Adrenal gland (tissue), 5 donors: ENCODE results near the gene KLHL12.

Experiments used
- POLR2A ChIP-seq, 2 donors: fragments of 450-650 bp; IDR thresholded peaks; one replicate each; pipeline ENCODE4 v1.6.1; 2017; ENCODE audit warnings: antibody characterized with exemption in 2 of 2, mild to moderate bottlenecking in 2 of 2, moderate library complexity in 1 of 2
- TF ChIP-seq, protein P1 (sequence below), 6 experiments: fragments of 450-650 bp in 4 of 6; fragments of 200-600 bp in 2 of 6; sonication (generic) in 1 of 6; IDR thresholded peaks; 1 replicate in 5 of 6; 2 replicates in 1 of 6; pipeline versions ENCODE4 v1.5.1 to v1.8.0; 2016 to 2021; ENCODE audit warnings: antibody characterized with exemption in 6 of 6, mild to moderate bottlenecking in 2 of 6, moderate library complexity in 1 of 6
- donor health status: DM: no; HTN: no; CAD: no.

GRCh38 chr1:202968895-202969295 lies 41.9 kb upstream of the KLHL12 start:
- TF ChIP-seq, protein P1, sequence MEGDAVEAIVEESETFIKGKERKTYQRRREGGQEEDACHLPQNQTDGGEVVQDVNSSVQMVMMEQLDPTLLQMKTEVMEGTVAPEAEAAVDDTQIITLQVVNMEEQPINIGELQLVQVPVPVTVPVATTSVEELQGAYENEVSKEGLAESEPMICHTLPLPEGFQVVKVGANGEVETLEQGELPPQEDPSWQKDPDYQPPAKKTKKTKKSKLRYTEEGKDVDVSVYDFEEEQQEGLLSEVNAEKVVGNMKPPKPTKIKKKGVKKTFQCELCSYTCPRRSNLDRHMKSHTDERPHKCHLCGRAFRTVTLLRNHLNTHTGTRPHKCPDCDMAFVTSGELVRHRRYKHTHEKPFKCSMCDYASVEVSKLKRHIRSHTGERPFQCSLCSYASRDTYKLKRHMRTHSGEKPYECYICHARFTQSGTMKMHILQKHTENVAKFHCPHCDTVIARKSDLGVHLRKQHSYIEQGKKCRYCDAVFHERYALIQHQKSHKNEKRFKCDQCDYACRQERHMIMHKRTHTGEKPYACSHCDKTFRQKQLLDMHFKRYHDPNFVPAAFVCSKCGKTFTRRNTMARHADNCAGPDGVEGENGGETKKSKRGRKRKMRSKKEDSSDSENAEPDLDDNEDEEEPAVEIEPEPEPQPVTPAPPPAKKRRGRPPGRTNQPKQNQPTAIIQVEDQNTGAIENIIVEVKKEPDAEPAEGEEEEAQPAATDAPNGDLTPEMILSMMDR (IDR thresholded peaks at IDR 0.05): peak in 5 of 6 experiments; percentile 50 to 67 (median 57)
- no peak for TF ChIP-seq POLR2A (IDR thresholded peaks at IDR 0.05)
